SK-N-SH (cell line): ENCODE data around the gene KCNK6. TPM values are rescaled to one million over a fixed set of nuclear protein-coding genes. Genes with fewer than 3 reads are reported as not detected.

ENCODE experiments used
- CTCF ChIA-PET: fragments of 300-600, 350-600 bp; formaldehyde crosslinking; extraction: SDS; loops from one replicate; lab custom pipeline; 2021; lab: Yijun Ruan, JAX
- POLR2A ChIA-PET: fragments of 350-600 bp; sonication (Branson Sonifier 250); formaldehyde crosslinking; extraction: SDS; loops from one replicate; lab custom pipeline; 2020; ENCODE audit warnings: antibody characterized with exemption, inconsistent platforms; lab: Yijun Ruan, JAX
- DNase-seq: peaks from one replicate; pipeline ENCODE4 v3.0.0; 2012
- H2AFZ ChIP-seq: fragments of 200-600 bp; sonication (generic); 2 replicates; pipeline ENCODE4 v1.8.1; 2016; ENCODE audit warnings: antibody characterized with exemption, mild to moderate bottlenecking, low read depth
- H3F3A ChIP-seq: fragments of 200-600 bp; sonication (generic); replicated peaks from 2 replicates; pipeline ENCODE3; 2016; ENCODE audit warnings: antibody characterized with exemption, mild to moderate bottlenecking; ENCODE audit not compliant: insufficient read depth
- H3K27ac ChIP-seq, 2 experiments: fragments of 200-500 bp in 1 of 2; fragments of 200-600 bp in 1 of 2; sonication (Bioruptor generic) in 1 of 2; sonication (generic), shearing (Covaris generic) in 1 of 2; 2 replicates each; pipeline versions ENCODE4 v1.5.1 to v1.6.1; 2014 to 2016; ENCODE audit warnings: low read depth in 2 of 2, inconsistent platforms in 1 of 2, low read length in 1 of 2, mild to moderate bottlenecking in 1 of 2, mixed read lengths in 1 of 2
- H3K27me3 ChIP-seq: fragments of 200-600 bp; sonication (generic), shearing (Covaris generic); 2 replicates; pipeline ENCODE4 v1.6.1; 2016; ENCODE audit warnings: mixed run types; ENCODE audit not compliant: insufficient read depth
- H3K36me3 ChIP-seq, 2 experiments: fragments of 200-500 bp in 1 of 2; fragments of 200-600 bp in 1 of 2; sonication (Bioruptor generic) in 1 of 2; sonication (generic) in 1 of 2; replicated peaks in 1 of 2; 2 replicates each; pipeline versions ENCODE3 to v1.5.1; 2014 to 2016; ENCODE audit warnings: low read length in 1 of 2, mild to moderate bottlenecking in 1 of 2; ENCODE audit not compliant: insufficient read depth in 2 of 2, control insufficient read depth in 1 of 2
- H3K4me1 ChIP-seq, 2 experiments: fragments of 200-500 bp in 1 of 2; fragments of 200-600 bp in 1 of 2; sonication (Bioruptor generic) in 1 of 2; sonication (generic), shearing (Covaris generic) in 1 of 2; 2 replicates each; pipeline versions ENCODE4 v1.5.1 to v1.6.1; 2014 to 2016; ENCODE audit warnings: low read depth in 1 of 2, low read length in 1 of 2, mixed run types in 1 of 2; ENCODE audit not compliant: insufficient read depth in 2 of 2, control insufficient read depth in 1 of 2
- H3K4me2 ChIP-seq: fragments of 200-600 bp; sonication (generic), shearing (Covaris generic); 2 replicates; pipeline ENCODE4 v1.6.1; 2017; ENCODE audit warnings: mixed run types
- H3K4me3 ChIP-seq, 2 experiments: fragments of 200-500 bp in 1 of 2; fragments of 200-600 bp in 1 of 2; sonication (Bioruptor generic) in 1 of 2; sonication (generic), shearing (Covaris generic) in 1 of 2; 2 replicates each; pipeline versions ENCODE4 v1.5.1 to v1.8.1; 2014 to 2016; ENCODE audit warnings: low read depth in 2 of 2, inconsistent platforms in 1 of 2, low read length in 1 of 2, mild to moderate bottlenecking in 1 of 2, mixed read lengths in 1 of 2, moderate library complexity in 1 of 2
- H3K79me2 ChIP-seq: fragments of 200-600 bp; sonication (generic); 2 replicates; pipeline ENCODE4 v1.8.1; 2017; ENCODE audit warnings: mild to moderate bottlenecking; ENCODE audit not compliant: insufficient read depth
- H3K9ac ChIP-seq: fragments of 200-600 bp; sonication (generic); 2 replicates; pipeline ENCODE4 v1.6.1; 2017; ENCODE audit warnings: mixed run types
- H3K9me2 ChIP-seq: fragments of 200-600 bp; sonication (generic); 2 replicates; pipeline ENCODE4 v1.6.1; 2017; ENCODE audit warnings: mixed run types
- H3K9me3 ChIP-seq: fragments of 200-600 bp; sonication (generic); 2 replicates; pipeline ENCODE4 v1.6.1; 2017; ENCODE audit warnings: mixed run types, mild to moderate bottlenecking, moderate library complexity
- H4K20me1 ChIP-seq: fragments of 200-600 bp; sonication (generic); 2 replicates; pipeline ENCODE4 v1.6.1; 2017; ENCODE audit warnings: mild to moderate bottlenecking, mixed run types; ENCODE audit not compliant: insufficient read depth
- CHD2 ChIP-seq: fragments of 150-350 bp; IDR thresholded peaks from 2 replicates; pipeline ENCODE4 v1.6.1; 2018; ENCODE audit warnings: low read length; ENCODE audit not compliant: partially characterized antibody
- ELF1 ChIP-seq: IDR thresholded peaks from 2 replicates; pipeline ENCODE4 v1.4.0; 2012
- EP300 ChIP-seq, 2 experiments: IDR thresholded peaks; 2 replicates each; pipeline versions ENCODE4 v1.4.0 to v1.6.1; 2012; ENCODE audit warnings: borderline replicate concordance in 1 of 2, low read depth in 1 of 2, low read length in 1 of 2
- FOSL2 ChIP-seq: IDR thresholded peaks from 2 replicates; pipeline ENCODE4 v1.4.0; 2012; ENCODE audit warnings: low read depth, mild to moderate bottlenecking, moderate library complexity, borderline replicate concordance
- FOXM1 ChIP-seq: IDR thresholded peaks from 2 replicates; pipeline ENCODE4 v1.4.0; 2012; ENCODE audit warnings: low read depth, mild to moderate bottlenecking
- GABPA ChIP-seq: IDR thresholded peaks from 2 replicates; pipeline ENCODE4 v1.4.0; 2012; ENCODE audit warnings: low read depth, mild to moderate bottlenecking
- NFIC ChIP-seq: IDR thresholded peaks from 2 replicates; pipeline ENCODE4 v1.4.0; 2012; ENCODE audit warnings: borderline replicate concordance
- NRF1 ChIP-seq: IDR thresholded peaks from 2 replicates; pipeline ENCODE4 v1.6.1; 2012; ENCODE audit warnings: low read depth, mild to moderate bottlenecking, low read length
- RXRA ChIP-seq: IDR thresholded peaks from 2 replicates; pipeline ENCODE4 v1.4.0; 2012; ENCODE audit warnings: low read depth, mild to moderate bottlenecking, borderline replicate concordance
- SIN3A ChIP-seq: IDR thresholded peaks from 2 replicates; pipeline ENCODE4 v1.6.1; 2012; ENCODE audit warnings: low read depth, mild to moderate bottlenecking, low read length, moderate library complexity, borderline replicate concordance
- SMC3 ChIP-seq: IDR thresholded peaks from 2 replicates; pipeline ENCODE4 v1.6.1; 2012; ENCODE audit warnings: low read depth, low read length, improper control_type of control experiment
- TAF1 ChIP-seq: IDR thresholded peaks from 2 replicates; pipeline ENCODE4 v1.6.1; 2012; ENCODE audit warnings: low read depth, mild to moderate bottlenecking, low read length, moderate library complexity, borderline replicate concordance
- WGBS: methylation state at CpG from one replicate; pipeline ENCODE4 v1.1.6; 2017; ENCODE audit warnings: low lambda C conversion rate; 5-methylcytosine and 5-hydroxymethylcytosine counted together
- polyA plus RNA-seq, 3 experiments: library from polyadenylated mRNA; depleted of rRNA; stranded (reverse); fragments of >200 nt; gene quantifications; 2 replicates each; pipeline ENCODE4 v1.2.3, GENCODE V29; 2012
- TF ChIP-seq, protein P1 (sequence below): fragments of 150-350 bp; IDR thresholded peaks from 2 replicates; pipeline ENCODE4 v1.6.1; 2016; ENCODE audit warnings: mild to moderate bottlenecking, low read depth, low read length
- TF ChIP-seq, protein P2 (sequence below): IDR thresholded peaks from 2 replicates; pipeline ENCODE4 v1.4.0; 2012; ENCODE audit warnings: low read depth, borderline replicate concordance
- TF ChIP-seq, protein P3 (sequence below): fragments of 200-600 bp; sonication (generic); IDR thresholded peaks from 2 replicates; pipeline ENCODE4 v1.6.1; 2017; ENCODE audit warnings: antibody characterized with exemption, mild to moderate bottlenecking, moderate library complexity
- TF ChIP-seq, protein P4 (sequence below): fragments of 150-350 bp; IDR thresholded peaks from 2 replicates; pipeline ENCODE4 v1.6.1; 2017; ENCODE audit warnings: antibody characterized with exemption, low read length, low read depth, borderline replicate concordance
- TF ChIP-seq, protein P5 (sequence below): IDR thresholded peaks from 2 replicates; pipeline ENCODE4 v1.4.0; 2012; ENCODE audit warnings: low read depth
- TF ChIP-seq, protein P6 (sequence below): IDR thresholded peaks from 2 replicates; pipeline ENCODE4; 2012
- TF ChIP-seq, protein P7 (sequence below): IDR thresholded peaks from 2 replicates; pipeline ENCODE4 v1.6.1; 2012; ENCODE audit warnings: mild to moderate bottlenecking, low read depth, low read length, moderate library complexity

KCNK6 gene
- polyA plus RNA-seq, 1 of the 3 experiments (the other 2 are of a cell fraction) = 0.26 TPM

DNA sequence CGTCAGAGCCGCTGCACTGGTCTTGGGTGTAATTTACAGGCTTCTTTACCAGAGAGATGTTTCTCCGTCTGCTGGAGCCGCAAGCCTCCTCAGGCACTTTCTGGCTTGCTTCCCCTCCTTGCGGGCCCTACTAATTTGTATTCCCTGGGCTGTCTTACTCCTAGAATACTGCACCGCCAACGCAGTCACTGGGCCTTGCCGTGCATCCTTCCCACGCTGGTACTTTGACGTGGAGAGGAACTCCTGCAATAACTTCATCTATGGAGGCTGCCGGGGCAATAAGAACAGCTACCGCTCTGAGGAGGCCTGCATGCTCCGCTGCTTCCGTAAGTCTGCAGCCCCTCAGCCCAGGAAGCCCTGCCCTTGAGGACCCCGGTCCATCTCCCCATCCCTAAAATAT is 29.7 kb upstream of the KCNK6 start:
- Histone ChIP-seq H3K4me3 (no peak overlapping the region), H3K4me2 (no peak overlapping the region), H3K79me2 (no peaks in the 10 kb centered on the region), H3K9me3 (no peaks in the 10 kb centered on the region), H3K9me2 (no peaks in the 10 kb centered on the region), H3F3A (no peaks in the 10 kb centered on the region), H3K27me3 (no peaks in the 10 kb centered on the region), H3K27ac (no peak overlapping the region), H4K20me1 (no peaks in the 10 kb centered on the region), H2AFZ (no peak overlapping the region), H3K9ac (no peak overlapping the region), H3K36me3 (no peaks in the 10 kb centered on the region), H3K4me1 (peaks cover 0 to 17% of the 10 kb centered on the region in 2 experiments; a peak in 1 of 4 replicates)
- ChIA-PET CTCF (no interaction called here), POLR2A (no interaction called here)
- 98% methylated on average over 13 of the region's 15 CpGs for WGBS
- TF ChIP-seq, protein P1, sequence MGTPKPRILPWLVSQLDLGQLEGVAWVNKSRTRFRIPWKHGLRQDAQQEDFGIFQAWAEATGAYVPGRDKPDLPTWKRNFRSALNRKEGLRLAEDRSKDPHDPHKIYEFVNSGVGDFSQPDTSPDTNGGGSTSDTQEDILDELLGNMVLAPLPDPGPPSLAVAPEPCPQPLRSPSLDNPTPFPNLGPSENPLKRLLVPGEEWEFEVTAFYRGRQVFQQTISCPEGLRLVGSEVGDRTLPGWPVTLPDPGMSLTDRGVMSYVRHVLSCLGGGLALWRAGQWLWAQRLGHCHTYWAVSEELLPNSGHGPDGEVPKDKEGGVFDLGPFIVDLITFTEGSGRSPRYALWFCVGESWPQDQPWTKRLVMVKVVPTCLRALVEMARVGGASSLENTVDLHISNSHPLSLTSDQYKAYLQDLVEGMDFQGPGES = no peak
- TF ChIP-seq, protein P2, sequence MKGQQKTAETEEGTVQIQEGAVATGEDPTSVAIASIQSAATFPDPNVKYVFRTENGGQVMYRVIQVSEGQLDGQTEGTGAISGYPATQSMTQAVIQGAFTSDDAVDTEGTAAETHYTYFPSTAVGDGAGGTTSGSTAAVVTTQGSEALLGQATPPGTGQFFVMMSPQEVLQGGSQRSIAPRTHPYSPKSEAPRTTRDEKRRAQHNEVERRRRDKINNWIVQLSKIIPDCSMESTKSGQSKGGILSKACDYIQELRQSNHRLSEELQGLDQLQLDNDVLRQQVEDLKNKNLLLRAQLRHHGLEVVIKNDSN = no peak
- TF ChIP-seq FOSL2 = no peak
- no peak for TF ChIP-seq FOXM1
- TF ChIP-seq NRF1 = no peak
- TF ChIP-seq, protein P3, sequence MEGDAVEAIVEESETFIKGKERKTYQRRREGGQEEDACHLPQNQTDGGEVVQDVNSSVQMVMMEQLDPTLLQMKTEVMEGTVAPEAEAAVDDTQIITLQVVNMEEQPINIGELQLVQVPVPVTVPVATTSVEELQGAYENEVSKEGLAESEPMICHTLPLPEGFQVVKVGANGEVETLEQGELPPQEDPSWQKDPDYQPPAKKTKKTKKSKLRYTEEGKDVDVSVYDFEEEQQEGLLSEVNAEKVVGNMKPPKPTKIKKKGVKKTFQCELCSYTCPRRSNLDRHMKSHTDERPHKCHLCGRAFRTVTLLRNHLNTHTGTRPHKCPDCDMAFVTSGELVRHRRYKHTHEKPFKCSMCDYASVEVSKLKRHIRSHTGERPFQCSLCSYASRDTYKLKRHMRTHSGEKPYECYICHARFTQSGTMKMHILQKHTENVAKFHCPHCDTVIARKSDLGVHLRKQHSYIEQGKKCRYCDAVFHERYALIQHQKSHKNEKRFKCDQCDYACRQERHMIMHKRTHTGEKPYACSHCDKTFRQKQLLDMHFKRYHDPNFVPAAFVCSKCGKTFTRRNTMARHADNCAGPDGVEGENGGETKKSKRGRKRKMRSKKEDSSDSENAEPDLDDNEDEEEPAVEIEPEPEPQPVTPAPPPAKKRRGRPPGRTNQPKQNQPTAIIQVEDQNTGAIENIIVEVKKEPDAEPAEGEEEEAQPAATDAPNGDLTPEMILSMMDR = no peak
- no peak for TF ChIP-seq TAF1
- TF ChIP-seq, protein P4, sequence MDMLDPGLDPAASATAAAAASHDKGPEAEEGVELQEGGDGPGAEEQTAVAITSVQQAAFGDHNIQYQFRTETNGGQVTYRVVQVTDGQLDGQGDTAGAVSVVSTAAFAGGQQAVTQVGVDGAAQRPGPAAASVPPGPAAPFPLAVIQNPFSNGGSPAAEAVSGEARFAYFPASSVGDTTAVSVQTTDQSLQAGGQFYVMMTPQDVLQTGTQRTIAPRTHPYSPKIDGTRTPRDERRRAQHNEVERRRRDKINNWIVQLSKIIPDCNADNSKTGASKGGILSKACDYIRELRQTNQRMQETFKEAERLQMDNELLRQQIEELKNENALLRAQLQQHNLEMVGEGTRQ = no peak
- TF ChIP-seq, protein P5, sequence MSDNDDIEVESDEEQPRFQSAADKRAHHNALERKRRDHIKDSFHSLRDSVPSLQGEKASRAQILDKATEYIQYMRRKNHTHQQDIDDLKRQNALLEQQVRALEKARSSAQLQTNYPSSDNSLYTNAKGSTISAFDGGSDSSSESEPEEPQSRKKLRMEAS = no peak
- no peak for TF ChIP-seq EP300 (IDR thresholded peaks at IDR 0.05; ENCODE audit: borderline replicate concordance in 1 of 2, low read depth in 1 of 2, low read length in 1 of 2)
- TF ChIP-seq SMC3 = no peak
- no peak for TF ChIP-seq CHD2
- TF ChIP-seq, protein P6, sequence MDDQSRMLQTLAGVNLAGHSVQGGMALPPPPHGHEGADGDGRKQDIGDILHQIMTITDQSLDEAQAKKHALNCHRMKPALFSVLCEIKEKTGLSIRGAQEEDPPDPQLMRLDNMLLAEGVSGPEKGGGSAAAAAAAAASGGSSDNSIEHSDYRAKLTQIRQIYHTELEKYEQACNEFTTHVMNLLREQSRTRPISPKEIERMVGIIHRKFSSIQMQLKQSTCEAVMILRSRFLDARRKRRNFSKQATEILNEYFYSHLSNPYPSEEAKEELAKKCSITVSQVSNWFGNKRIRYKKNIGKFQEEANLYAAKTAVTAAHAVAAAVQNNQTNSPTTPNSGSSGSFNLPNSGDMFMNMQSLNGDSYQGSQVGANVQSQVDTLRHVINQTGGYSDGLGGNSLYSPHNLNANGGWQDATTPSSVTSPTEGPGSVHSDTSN = no peak
- no peak for TF ChIP-seq SIN3A
- TF ChIP-seq RXRA = no peak
- no peak for TF ChIP-seq NFIC
- TF ChIP-seq, protein P7, sequence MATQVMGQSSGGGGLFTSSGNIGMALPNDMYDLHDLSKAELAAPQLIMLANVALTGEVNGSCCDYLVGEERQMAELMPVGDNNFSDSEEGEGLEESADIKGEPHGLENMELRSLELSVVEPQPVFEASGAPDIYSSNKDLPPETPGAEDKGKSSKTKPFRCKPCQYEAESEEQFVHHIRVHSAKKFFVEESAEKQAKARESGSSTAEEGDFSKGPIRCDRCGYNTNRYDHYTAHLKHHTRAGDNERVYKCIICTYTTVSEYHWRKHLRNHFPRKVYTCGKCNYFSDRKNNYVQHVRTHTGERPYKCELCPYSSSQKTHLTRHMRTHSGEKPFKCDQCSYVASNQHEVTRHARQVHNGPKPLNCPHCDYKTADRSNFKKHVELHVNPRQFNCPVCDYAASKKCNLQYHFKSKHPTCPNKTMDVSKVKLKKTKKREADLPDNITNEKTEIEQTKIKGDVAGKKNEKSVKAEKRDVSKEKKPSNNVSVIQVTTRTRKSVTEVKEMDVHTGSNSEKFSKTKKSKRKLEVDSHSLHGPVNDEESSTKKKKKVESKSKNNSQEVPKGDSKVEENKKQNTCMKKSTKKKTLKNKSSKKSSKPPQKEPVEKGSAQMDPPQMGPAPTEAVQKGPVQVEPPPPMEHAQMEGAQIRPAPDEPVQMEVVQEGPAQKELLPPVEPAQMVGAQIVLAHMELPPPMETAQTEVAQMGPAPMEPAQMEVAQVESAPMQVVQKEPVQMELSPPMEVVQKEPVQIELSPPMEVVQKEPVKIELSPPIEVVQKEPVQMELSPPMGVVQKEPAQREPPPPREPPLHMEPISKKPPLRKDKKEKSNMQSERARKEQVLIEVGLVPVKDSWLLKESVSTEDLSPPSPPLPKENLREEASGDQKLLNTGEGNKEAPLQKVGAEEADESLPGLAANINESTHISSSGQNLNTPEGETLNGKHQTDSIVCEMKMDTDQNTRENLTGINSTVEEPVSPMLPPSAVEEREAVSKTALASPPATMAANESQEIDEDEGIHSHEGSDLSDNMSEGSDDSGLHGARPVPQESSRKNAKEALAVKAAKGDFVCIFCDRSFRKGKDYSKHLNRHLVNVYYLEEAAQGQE = no peak
- no peak for TF ChIP-seq GABPA
- TF ChIP-seq ELF1 = no peak
- no peak for DNase-seq
